DLD1 (cell line): ENCODE measurements around the gene HOTAIR.

Experiments used
- in situ Hi-C: cut with HindIII; loops from 2 replicates; pipeline ENCODE4 v1.10.0; 2017; ENCODE audit warnings: low sequenced_read_pairs

HOTAIR gene

GRCh38 chr12:53974084-53975063, at the start of gene HOTAIR:
HOTAIR (minus strand) TSS chr12:53974954.
- in situ Hi-C loops = no loop called here

GRCh38 chr12:54024127-54024526, 49.4 kb upstream of the HOTAIR start:
- in situ Hi-C loops = loop anchor here (25.0 kb wide), 1 partner anchor 188 kb away; no protein-coding TSS in a partner anchor

GRCh38 chr12:54022960-54023884, 48.5 kb upstream of the HOTAIR start:
- in situ Hi-C loops = loop anchor here (25.0 kb wide), 1 partner anchor 189 kb away; no protein-coding TSS in a partner anchor

- in situ Hi-C loops = loop anchor here (25.0 kb wide), 1 partner anchor 191 kb away; no protein-coding TSS in a partner anchor
These were observed 46.8 kb upstream of the HOTAIR start for GRCh38 chr12:54021432-54022013.

- in situ Hi-C loops = loop anchor here (25.0 kb wide), 1 partner anchor 192 kb away; no protein-coding TSS in a partner anchor
These were observed 46.0 kb upstream of the HOTAIR start for GRCh38 chr12:54020591-54021405.

- in situ Hi-C loops = loop anchor here (25.0 kb wide), 1 partner anchor 192 kb away; no protein-coding TSS in a partner anchor
These were observed 45.3 kb upstream of the HOTAIR start for GRCh38 chr12:54019924-54020590.

GRCh38 chr12:54019091-54019811, 44.5 kb upstream of the HOTAIR start:
- in situ Hi-C loops = loop anchor here (25.0 kb wide), 1 partner anchor 193 kb away; no protein-coding TSS in a partner anchor

- in situ Hi-C loops = loop anchor here (25.0 kb wide), 1 partner anchor 194 kb away; no protein-coding TSS in a partner anchor
These were observed 43.8 kb upstream of the HOTAIR start for GRCh38 chr12:54018468-54018984.

- in situ Hi-C loops = loop anchor here (25.0 kb wide), 1 partner anchor 194 kb away; no protein-coding TSS in a partner anchor
These were observed 43.2 kb upstream of the HOTAIR start for GRCh38 chr12:54017878-54018467.

- in situ Hi-C loops = loop anchor here (25.0 kb wide), 1 partner anchor 195 kb away; no protein-coding TSS in a partner anchor
These were observed 42.5 kb upstream of the HOTAIR start for GRCh38 chr12:54017027-54017788.

- in situ Hi-C loops = loop anchor here (25.0 kb wide), 1 partner anchor 196 kb away; no protein-coding TSS in a partner anchor
These were observed 41.8 kb upstream of the HOTAIR start for GRCh38 chr12:54016478-54016964.

- in situ Hi-C loops = loop anchor here (25.0 kb wide), 1 partner anchor 196 kb away; no protein-coding TSS in a partner anchor
These were observed 41.3 kb upstream of the HOTAIR start for GRCh38 chr12:54016051-54016450.

- in situ Hi-C loops = loop anchor here (25.0 kb wide), 1 partner anchor 197 kb away; no protein-coding TSS in a partner anchor
These were observed 40.5 kb upstream of the HOTAIR start for GRCh38 chr12:54015018-54015931.

GRCh38 chr12:54014377-54015017, 39.7 kb upstream of the HOTAIR start:
- in situ Hi-C loops = loop anchor here (25.0 kb wide), 1 partner anchor 198 kb away; no protein-coding TSS in a partner anchor
